ENCODE measurements around the gene RTBDN. TPM values are rescaled to one million over a fixed set of nuclear protein-coding genes. Genes with fewer than 3 reads are reported as not detected.

Gene RTBDN
- total and polyA plus RNA-seq, 2 of the 8 experiments (the other 6 are each of a cell fraction or from before 2014, with no cell fraction given): 4.0 to 4.8 TPM

- TF ChIP-seq BCL11A (IDR thresholded peaks at IDR 0.05; ENCODE audit: low read depth in 2 of 2, low read length in 2 of 2): no peak
These were observed 6.7 kb upstream of the RTBDN start (continued) for GRCh38 chr19:12841094-12841493.

All from H1 (cell line).